ENCODE data around the gene NAMPT. TPM values are rescaled to one million over a fixed set of nuclear protein-coding genes. Genes with fewer than 3 reads are reported as not detected.

NAMPT gene
- total RNA-seq, 4 donors from 2014 or later: 60.5 to 299 (median 121) TPM

GRCh38 chr7:106222545-106222944 lies 62.2 kb downstream of the NAMPT start:
- no peak for DNase-seq
- Histone ChIP-seq H3K27ac (no peak overlapping the region), H3K36me3 (no peaks in the 10 kb centered on the region), H3K4me1 (peaks cover 0 to 6% of the 10 kb centered on the region in 2 donors), H3K9me3 (no peaks in the 10 kb centered on the region), H3K4me3 (replicated peaks in 1 of 3) (no peak overlapping the region), H3K27me3 (no peaks in the 10 kb centered on the region)
- no peak for TF ChIP-seq POLR2A (IDR thresholded peaks at IDR 0.05)
- TF ChIP-seq CTCF (IDR thresholded peaks at IDR 0.05): no peak
- intact Hi-C loops (cut with DNase I): no loop called here
- 87 to 96% methylated on average over 2 of the region's 2 CpGs for WGBS, 2 donors

DNA sequence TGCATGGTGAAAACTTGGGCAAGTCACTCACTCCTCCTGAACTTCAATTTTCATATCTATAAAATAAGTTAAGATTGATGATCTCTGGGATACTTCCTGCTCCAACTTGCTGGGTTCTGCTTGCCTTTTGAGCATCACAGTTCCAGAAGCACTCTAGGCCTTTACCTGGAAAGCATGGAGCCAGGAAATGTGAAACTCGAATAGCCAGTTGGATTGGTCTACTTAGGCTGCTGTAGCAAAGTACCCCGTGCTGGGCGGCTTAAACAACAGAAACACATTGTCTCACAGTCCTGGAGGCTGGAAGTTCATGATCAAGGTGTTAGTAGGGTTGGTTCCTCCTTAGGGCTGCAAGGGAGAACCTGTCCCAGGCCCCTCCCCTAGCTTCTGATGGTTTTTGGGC lies 64.5 kb downstream of the NAMPT start:
- 82 to 88% methylated on average over 3 of the region's 3 CpGs for WGBS, 2 donors
- Histone ChIP-seq H3K27ac (no peak overlapping the region), H3K36me3 (no peaks in the 10 kb centered on the region), H3K4me3 (replicated peaks in 1 of 3) (no peak overlapping the region), H3K4me1 (peaks cover 10 to 26% of the 10 kb centered on the region in 2 donors), H3K9me3 (no peaks in the 10 kb centered on the region), H3K27me3 (no peaks in the 10 kb centered on the region)
- intact Hi-C loops (cut with DNase I): no loop called here
- DNase-seq: no peak
- TF ChIP-seq POLR2A (IDR thresholded peaks at IDR 0.05) (no peak), CTCF (IDR thresholded peaks at IDR 0.05) (no peak)

DNA sequence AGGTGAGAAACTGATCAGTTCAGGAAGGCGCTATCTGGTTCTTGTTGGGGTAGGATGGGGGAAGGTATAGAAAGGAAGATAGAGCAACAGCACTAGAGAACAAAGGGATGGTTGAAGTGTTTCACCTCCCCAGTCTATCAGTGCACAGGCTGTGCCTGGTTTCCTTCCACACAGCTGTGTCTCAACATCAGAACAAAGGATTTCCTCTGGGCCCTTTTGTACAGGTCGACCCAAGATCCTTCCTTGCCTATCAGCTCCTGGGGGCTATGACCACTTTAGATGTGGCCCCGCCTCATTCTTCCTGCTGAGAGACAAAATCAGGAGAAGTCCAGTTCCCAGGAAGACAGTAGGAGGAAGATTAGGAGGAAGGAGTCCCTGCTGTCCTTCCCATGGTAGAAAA lies 65.6 kb downstream of the NAMPT start:
- Histone ChIP-seq H3K4me1 (peaks cover 10 to 26% of the 10 kb centered on the region in 2 donors), H3K27me3 (no peaks in the 10 kb centered on the region), H3K36me3 (no peaks in the 10 kb centered on the region), H3K9me3 (no peaks in the 10 kb centered on the region), H3K27ac (no peak overlapping the region), H3K4me3 (replicated peaks in 1 of 3) (no peak overlapping the region)
- no peak for TF ChIP-seq CTCF (IDR thresholded peaks at IDR 0.05)
- no peak for TF ChIP-seq POLR2A (IDR thresholded peaks at IDR 0.05)
- intact Hi-C loops (cut with DNase I): no loop called here
- WGBS, 2 donors: 74 to 91% methylated on average over 3 of the region's 3 CpGs
- no peak for DNase-seq

- no peaks in the 10 kb centered on the region for H3K27me3 ChIP-seq
- peaks cover 10 to 26% of the 10 kb centered on the region in 2 donors for H3K4me1 ChIP-seq
- H3K4me3 ChIP-seq (replicated peaks in 1 of 3): no peak overlapping the region
- no peaks in the 10 kb centered on the region for H3K9me3 ChIP-seq
- no peak for TF ChIP-seq POLR2A (IDR thresholded peaks at IDR 0.05)
- no peak for TF ChIP-seq CTCF (IDR thresholded peaks at IDR 0.05)
- H3K27ac ChIP-seq: peak overlapping the region in 1 of 3 donors; percentile 57
- 90 to 96% methylated on average over 3 of the region's 3 CpGs for WGBS, 2 donors
- H3K36me3 ChIP-seq: no peaks in the 10 kb centered on the region
- DNase-seq: no peak
- intact Hi-C loops (cut with DNase I): no loop called here
Measured at GRCh38 chr7:106218546-106218945, 66.2 kb downstream of the NAMPT start.

- no peak overlapping the region for H3K4me3 ChIP-seq (replicated peaks in 1 of 3)
- H3K36me3 ChIP-seq: no peaks in the 10 kb centered on the region
- H3K4me1 ChIP-seq: peaks cover 10 to 26% of the 10 kb centered on the region in 2 donors
- 36 to 45% methylated on average over 8 of the region's 8 CpGs for WGBS, 2 donors
- no peaks in the 10 kb centered on the region for H3K9me3 ChIP-seq
- intact Hi-C loops (cut with DNase I): no loop called here
- H3K27me3 ChIP-seq: no peaks in the 10 kb centered on the region
- TF ChIP-seq CTCF (IDR thresholded peaks at IDR 0.05): no peak
- TF ChIP-seq POLR2A (IDR thresholded peaks at IDR 0.05): no peak
- H3K27ac ChIP-seq: peak overlapping the region; percentile 57 to 73 (median 67)
- DNase-seq: peak; percentile 50 to 52
Measured at GRCh38 chr7:106216923-106217542, 67.8 kb downstream of the NAMPT start.

Data from thyroid gland (tissue), 4 donors.